Measurements from ENCODE around the gene FSHR.

FSHR gene

DNA sequence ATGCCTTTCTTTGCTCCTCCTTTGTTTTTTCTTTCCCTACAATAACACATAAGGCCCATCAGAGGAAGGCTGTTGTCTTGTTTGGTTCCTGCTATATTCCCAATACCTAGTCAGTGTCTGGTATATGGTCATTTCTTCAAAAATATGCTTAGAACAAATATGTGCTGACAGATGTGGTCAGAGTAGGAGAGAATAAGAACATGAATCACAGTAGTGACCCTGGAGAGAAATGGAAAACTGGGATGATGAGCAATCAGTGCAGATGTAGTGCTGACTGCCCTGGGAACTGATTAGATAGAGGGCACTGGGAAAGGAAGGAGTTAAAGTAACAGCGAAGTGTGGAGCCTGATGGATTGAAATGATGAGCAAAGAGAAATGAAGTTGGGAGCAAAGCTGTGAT is 209.4 kb downstream of the FSHR start:
- TF ChIP-seq, protein P1, sequence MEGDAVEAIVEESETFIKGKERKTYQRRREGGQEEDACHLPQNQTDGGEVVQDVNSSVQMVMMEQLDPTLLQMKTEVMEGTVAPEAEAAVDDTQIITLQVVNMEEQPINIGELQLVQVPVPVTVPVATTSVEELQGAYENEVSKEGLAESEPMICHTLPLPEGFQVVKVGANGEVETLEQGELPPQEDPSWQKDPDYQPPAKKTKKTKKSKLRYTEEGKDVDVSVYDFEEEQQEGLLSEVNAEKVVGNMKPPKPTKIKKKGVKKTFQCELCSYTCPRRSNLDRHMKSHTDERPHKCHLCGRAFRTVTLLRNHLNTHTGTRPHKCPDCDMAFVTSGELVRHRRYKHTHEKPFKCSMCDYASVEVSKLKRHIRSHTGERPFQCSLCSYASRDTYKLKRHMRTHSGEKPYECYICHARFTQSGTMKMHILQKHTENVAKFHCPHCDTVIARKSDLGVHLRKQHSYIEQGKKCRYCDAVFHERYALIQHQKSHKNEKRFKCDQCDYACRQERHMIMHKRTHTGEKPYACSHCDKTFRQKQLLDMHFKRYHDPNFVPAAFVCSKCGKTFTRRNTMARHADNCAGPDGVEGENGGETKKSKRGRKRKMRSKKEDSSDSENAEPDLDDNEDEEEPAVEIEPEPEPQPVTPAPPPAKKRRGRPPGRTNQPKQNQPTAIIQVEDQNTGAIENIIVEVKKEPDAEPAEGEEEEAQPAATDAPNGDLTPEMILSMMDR (IDR thresholded peaks at IDR 0.05; ENCODE audit: low read depth, low read length): no peak
- H3K4me3 ChIP-seq (ENCODE audit: low read depth, low read length): no peak overlapping the region

- TF ChIP-seq, protein P1 (IDR thresholded peaks at IDR 0.05; ENCODE audit: low read depth, low read length): no peak
- no peak overlapping the region for H3K4me3 ChIP-seq (ENCODE audit: low read depth, low read length)
Measured at GRCh38 chr2:48943436-48943835, 210.9 kb downstream of the FSHR start.

DNA sequence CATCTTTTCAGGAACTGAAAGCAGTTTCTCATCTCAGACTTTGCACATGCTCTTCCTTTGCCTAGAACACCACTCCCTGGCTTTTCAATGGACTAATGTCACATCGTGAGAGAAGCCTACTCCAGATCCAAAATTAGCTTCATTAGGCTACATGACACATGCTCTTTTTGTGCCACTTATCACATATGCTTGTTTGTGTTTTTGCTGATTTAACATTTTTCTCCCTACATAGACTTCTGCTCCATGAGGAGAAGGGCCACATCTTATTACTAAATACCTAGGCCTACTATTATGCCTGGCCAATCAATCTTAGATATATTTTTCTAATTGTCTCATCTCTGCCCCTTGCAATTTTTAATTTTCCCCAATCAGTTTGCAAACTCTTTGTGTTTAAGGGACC is 212.4 kb downstream of the FSHR start:
- TF ChIP-seq, protein P1 (IDR thresholded peaks at IDR 0.05; ENCODE audit: low read depth, low read length): no peak
- H3K4me3 ChIP-seq (ENCODE audit: low read depth, low read length): no peak overlapping the region

DNA sequence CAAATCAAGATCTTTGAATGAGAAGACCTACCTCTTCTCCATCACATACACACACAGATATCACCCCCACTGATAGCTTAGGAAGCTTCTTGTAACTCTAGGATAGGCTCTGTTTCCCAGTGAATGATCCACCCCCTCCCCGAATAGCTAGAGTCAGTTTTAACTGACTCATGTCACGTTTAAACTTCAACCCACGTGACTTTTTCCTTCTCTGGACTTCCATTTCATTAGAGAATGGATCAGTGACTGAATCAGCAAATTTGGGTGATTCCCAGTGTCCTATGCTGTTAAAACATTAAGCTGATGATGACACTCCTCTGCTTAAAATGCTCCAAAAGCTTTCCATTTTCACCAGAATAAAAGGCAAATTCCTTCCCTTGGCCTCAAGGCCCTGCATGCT is 212.9 kb downstream of the FSHR start:
- TF ChIP-seq, protein P1 (IDR thresholded peaks at IDR 0.05; ENCODE audit: low read depth, low read length): no peak
- no peak overlapping the region for H3K4me3 ChIP-seq (ENCODE audit: low read depth, low read length)

- TF ChIP-seq, protein P1 (IDR thresholded peaks at IDR 0.05; ENCODE audit: low read depth, low read length): no peak
- no peak overlapping the region for H3K4me3 ChIP-seq (ENCODE audit: low read depth, low read length)
Measured at GRCh38 chr2:48940606-48941005, 213.7 kb downstream of the FSHR start.

GRCh38 chr2:48939232-48939631 is 215.1 kb downstream of the FSHR start:
- TF ChIP-seq, protein P1 (IDR thresholded peaks at IDR 0.05; ENCODE audit: low read depth, low read length): no peak
- no peak overlapping the region for H3K4me3 ChIP-seq (ENCODE audit: low read depth, low read length)

DNA sequence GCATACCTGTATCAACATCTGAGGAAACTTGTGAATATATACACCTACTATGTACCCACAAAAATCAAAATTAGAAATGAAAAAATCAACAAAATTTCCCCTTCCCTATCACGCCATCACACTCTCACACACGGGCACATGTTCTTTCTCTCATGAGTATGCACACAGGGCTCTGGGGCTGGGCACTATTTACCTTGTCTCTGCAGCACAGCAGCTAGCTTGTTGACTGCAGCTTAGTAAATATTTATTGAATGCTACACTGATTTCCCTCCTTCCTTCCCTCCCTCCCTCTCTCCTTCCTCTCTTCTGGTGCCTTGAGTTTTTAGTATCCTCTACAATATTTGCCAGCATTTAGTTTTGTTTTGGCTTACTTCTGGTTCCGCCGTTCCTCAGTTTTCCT is 216.1 kb downstream of the FSHR start:
- H3K4me3 ChIP-seq (ENCODE audit: low read depth, low read length): no peak overlapping the region
- TF ChIP-seq, protein P1 (IDR thresholded peaks at IDR 0.05; ENCODE audit: low read depth, low read length): no peak

Data from WI38 (cell line).